Left lung (tissue), 10 donors: ENCODE measurements around the gene PPP2R2C. TPM values are rescaled to one million over a fixed set of nuclear protein-coding genes. Genes with fewer than 3 reads are reported as not detected.

Source experiments
- ATAC-seq: fragments of 200-7000 bp; cut with Tn5 transposase; one replicate; pipeline ENCODE4 v1.9.1; 2020; ENCODE audit warnings: moderate library complexity
- DNase-seq, 4 donors: peaks; one replicate each; pipeline ENCODE4 v3.0.0-alpha.2; 2013 to 2020
- H3K27ac ChIP-seq, 2 donors: fragments of 200-600 bp; sonication (generic) in 1 of 2; one replicate each; pipeline versions ENCODE4 v1.5.0 to v1.8.0; 2020 to 2021
- H3K27me3 ChIP-seq, 2 donors: fragments of 200-600 bp; sonication (generic) in 1 of 2; one replicate each; pipeline versions ENCODE4 v1.5.0 to v1.8.0; 2020 to 2021
- H3K36me3 ChIP-seq, 2 donors: fragments of 200-600 bp; sonication (generic) in 1 of 2; one replicate each; pipeline versions ENCODE4 v1.5.0 to v1.8.0; 2020 to 2021
- H3K4me1 ChIP-seq, 2 donors: fragments of 200-600 bp; one replicate each; pipeline ENCODE4 v1.8.0; 2021
- H3K4me3 ChIP-seq, 2 donors: fragments of 200-600 bp; sonication (generic) in 1 of 2; one replicate each; pipeline versions ENCODE4 v1.5.0 to v1.8.0; 2020 to 2021; ENCODE audit warnings: mild to moderate bottlenecking in 1 of 2
- H3K9me3 ChIP-seq, 2 donors: fragments of 200-600 bp; sonication (generic) in 1 of 2; one replicate each; pipeline versions ENCODE4 v1.5.0 to v1.8.0; 2020 to 2021
- intact Hi-C, 2 donors: fragments of 100-400 bp; cut with DNase I; formaldehyde crosslinking; loops; one replicate each; pipeline versions ENCODE4 v1.11.2 to v1.14.2; 2022
- polyA plus RNA-seq, 6 donors: library from polyadenylated mRNA; unstranded; fragments of 120-200 nt; gene quantifications; one replicate each; pipeline ENCODE4 v1.2.1, GENCODE V29; 2013; ENCODE audit not compliant: insufficient read length in 6 of 6
- total RNA-seq, 2 donors: library from RNA; stranded (reverse); fragmentation: NEBNext Ultra II Directional; extraction: Animal tissue kit (Norgen Biotek cat#: 25700); gene quantifications; one replicate each; pipeline ENCODE4 v1.2.1, GENCODE V29; 2021
- TF ChIP-seq, protein P1 (sequence below), 2 donors: fragments of 200-600 bp; sonication (generic) in 1 of 2; IDR thresholded peaks; one replicate each; pipeline versions ENCODE4 v1.5.0 to v1.8.0; 2021; ENCODE audit warnings: antibody characterized with exemption in 2 of 2
- donor health status: DM: no; HTN: yes; CAD: no.
- donor health status: DM: no; HTN: no; CAD: no.

PPP2R2C gene
- total and polyA plus RNA-seq, 8 donors: 0.29 to 0.50 (median 0.43) TPM; not detected in 1

DNA sequence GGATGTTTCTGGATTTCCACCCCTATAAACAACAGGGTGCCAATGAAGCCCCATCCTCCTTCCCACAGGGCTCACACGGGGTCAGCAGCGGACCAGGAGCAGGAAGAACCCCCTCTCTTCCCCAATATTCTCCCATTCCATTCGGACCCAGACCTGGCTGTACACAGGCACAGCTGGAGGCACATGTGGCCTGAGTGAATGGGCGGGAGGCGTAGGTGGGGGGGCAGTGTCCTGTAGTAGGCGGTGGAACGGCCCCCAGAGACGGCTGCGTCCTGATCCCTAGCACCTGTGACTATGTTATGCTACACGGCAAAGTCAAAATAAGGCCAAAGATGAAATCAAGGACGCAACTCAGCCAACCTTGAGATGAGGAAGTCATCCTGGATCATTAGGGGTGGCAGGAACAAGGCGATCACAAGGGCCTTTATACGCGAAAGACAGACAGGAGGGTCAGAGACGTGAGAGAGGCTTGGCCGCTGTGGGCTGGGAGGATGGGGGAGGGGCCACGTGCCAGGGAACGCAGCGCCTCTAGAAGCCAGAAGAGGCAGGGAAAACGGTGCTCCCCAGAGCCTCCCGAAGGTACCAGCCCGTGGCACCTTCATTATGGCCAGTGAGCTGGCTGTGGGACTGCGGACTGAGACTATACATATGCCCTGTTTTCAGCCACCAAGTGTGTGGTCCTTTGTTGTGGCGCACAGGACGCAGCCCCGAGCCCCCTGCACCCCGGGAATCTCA, 127.2 kb downstream of the PPP2R2C start:
- H3K27ac ChIP-seq: no peak overlapping the region
- H3K4me3 ChIP-seq: no peak overlapping the region
- H3K4me1 ChIP-seq: no peaks in the 10 kb centered on the region
- no peaks in the 10 kb centered on the region for H3K9me3 ChIP-seq
- H3K36me3 ChIP-seq: no peaks in the 10 kb centered on the region
- TF ChIP-seq, protein P1, sequence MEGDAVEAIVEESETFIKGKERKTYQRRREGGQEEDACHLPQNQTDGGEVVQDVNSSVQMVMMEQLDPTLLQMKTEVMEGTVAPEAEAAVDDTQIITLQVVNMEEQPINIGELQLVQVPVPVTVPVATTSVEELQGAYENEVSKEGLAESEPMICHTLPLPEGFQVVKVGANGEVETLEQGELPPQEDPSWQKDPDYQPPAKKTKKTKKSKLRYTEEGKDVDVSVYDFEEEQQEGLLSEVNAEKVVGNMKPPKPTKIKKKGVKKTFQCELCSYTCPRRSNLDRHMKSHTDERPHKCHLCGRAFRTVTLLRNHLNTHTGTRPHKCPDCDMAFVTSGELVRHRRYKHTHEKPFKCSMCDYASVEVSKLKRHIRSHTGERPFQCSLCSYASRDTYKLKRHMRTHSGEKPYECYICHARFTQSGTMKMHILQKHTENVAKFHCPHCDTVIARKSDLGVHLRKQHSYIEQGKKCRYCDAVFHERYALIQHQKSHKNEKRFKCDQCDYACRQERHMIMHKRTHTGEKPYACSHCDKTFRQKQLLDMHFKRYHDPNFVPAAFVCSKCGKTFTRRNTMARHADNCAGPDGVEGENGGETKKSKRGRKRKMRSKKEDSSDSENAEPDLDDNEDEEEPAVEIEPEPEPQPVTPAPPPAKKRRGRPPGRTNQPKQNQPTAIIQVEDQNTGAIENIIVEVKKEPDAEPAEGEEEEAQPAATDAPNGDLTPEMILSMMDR (IDR thresholded peaks at IDR 0.05): no peak
- ATAC-seq: no peak
- intact Hi-C loops: no loop called here
- peak in 1 of 4 donors; percentile 50 for DNase-seq
- H3K27me3 ChIP-seq: peaks cover 0 to 51% of the 10 kb centered on the region in 2 donors

DNA sequence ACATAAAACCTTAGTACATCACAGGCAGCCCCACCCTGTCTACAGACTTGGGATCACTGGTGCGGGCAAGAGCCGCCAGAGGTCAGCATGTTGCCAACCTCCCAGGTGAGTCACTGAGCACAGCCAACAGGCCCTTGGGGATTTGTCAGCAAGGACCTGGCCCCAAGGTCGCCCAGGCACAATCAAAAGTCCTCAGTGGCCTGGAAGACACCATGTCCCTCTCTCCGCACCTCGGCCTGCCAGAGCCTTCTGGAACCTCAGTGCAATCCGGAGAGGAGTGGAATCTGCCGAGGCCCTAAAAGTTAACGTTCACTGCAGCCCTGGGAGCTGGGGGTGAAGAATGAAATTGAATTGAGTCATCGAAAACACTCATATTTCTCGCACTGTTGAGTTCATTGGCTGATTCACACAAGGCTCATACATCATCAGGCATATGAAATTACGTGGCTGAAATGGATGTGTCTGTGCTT, 128.4 kb downstream of the PPP2R2C start:
- H3K4me1 ChIP-seq: no peaks in the 10 kb centered on the region
- peak; percentile 57 for ATAC-seq
- H3K27ac ChIP-seq: no peak overlapping the region
- no peaks in the 10 kb centered on the region for H3K36me3 ChIP-seq
- no peaks in the 10 kb centered on the region for H3K9me3 ChIP-seq
- H3K4me3 ChIP-seq: no peak overlapping the region
- intact Hi-C loops: no loop called here
- DNase-seq: peak in 1 of 4 donors; percentile 54
- TF ChIP-seq, protein P1 (IDR thresholded peaks at IDR 0.05): no peak
- peaks cover 0 to 55% of the 10 kb centered on the region in 2 donors for H3K27me3 ChIP-seq

DNA sequence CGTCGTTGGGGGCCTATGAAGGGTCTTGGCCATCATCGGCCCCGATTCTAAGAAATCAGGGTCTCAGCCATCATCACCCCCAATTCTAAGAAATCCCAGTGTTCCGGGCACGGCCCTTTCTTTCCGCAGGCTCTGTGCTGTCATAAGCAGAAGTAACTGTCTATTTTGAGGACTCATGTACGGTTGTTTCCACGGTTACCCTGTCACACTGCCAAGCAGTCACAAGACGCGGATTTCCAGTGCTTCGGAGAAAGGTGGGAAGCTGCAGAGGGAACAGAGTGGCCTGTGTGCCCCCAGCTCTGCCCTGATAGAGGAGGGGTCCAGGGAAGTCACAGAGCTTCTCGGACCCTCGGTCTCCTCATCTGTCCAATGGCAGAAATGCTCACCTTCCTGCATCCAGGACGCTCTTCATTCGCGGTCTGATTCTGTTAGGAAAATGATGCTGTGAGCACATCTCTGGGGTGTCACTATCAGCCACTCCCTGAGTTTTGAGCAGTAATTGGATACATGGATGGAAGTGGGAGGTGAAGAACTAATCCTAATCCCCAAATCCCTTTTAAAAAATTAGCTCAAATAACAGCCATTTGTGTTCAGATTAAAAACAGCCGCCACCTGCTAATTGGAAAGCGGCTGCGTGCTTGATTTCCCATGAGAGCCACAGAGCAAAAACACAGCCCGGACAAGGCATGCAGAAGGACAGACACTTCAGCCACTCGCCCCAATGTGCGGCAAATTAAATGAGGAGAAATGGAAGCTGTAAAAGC, 129.7 kb downstream of the PPP2R2C start:
- Histone ChIP-seq H3K27ac (no peak overlapping the region), H3K4me3 (no peak overlapping the region), H3K4me1 (peaks cover 0 to 8% of the 10 kb centered on the region in 2 donors), H3K36me3 (no peaks in the 10 kb centered on the region), H3K9me3 (no peaks in the 10 kb centered on the region), H3K27me3 (peaks cover 0 to 55% of the 10 kb centered on the region in 2 donors)
- intact Hi-C loops: no loop called here
- TF ChIP-seq, protein P1 (IDR thresholded peaks at IDR 0.05): no peak
- peak in 2 of 4 donors; percentile 16 to 39 for DNase-seq
- ATAC-seq: no peak

DNA sequence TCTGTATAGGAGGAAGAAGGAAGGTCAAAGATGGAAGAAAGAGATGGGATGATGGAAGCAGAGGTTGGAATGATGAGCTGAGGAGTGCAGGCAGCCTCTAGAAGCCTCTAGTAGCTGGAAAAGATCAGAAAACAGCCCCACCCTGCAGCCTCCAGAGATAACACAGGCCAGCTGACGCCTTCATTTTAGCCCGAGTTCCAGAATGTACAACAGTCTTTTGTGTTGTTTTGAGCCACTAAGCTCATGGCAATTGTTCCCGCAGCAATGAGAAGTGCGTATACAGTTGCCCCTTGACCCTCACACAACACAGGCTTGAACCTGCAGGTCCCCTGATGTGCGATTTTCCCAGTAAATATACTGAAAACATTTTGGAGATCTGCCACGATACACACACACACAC, 130.7 kb downstream of the PPP2R2C start:
- TF ChIP-seq, protein P1 (IDR thresholded peaks at IDR 0.05): no peak
- no peaks in the 10 kb centered on the region for H3K36me3 ChIP-seq
- no peak overlapping the region for H3K4me3 ChIP-seq
- peaks cover 0 to 12% of the 10 kb centered on the region in 2 donors for H3K4me1 ChIP-seq
- H3K27ac ChIP-seq: no peak overlapping the region
- ATAC-seq (no peak), DNase-seq (no peak)
- peaks cover 0 to 52% of the 10 kb centered on the region in 2 donors for H3K27me3 ChIP-seq
- H3K9me3 ChIP-seq: no peaks in the 10 kb centered on the region
- intact Hi-C loops: no loop called here

DNA sequence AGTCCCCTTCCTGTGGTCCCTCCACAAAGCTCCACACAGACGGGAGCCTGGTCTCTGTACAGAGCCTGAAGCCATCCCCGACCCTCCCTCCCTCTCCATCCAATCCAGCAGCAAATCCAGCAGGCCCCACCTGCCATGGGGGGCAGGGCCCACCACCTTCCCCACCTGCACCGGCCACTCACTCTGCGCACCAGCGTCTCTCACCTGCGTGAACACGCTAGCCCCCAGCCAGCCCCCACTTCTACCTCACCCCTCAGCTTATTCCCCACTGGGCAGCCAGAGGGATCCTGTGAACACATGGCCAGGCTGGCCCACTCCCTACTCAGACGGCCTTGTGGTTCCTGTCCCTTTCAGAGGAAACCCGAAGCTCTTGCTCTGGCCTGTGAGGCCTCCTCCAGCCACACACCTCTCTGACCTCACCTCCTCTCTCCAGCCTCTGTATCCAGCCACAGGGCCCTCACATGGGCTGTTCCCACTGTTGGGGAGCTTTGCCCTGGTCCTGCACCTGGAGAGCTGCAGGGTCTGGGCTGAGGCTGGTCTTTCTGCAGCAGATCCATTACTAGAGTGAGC, 131.9 kb downstream of the PPP2R2C start:
- H3K9me3 ChIP-seq: no peaks in the 10 kb centered on the region
- peaks cover 0 to 12% of the 10 kb centered on the region in 2 donors for H3K4me1 ChIP-seq
- H3K27ac ChIP-seq: no peak overlapping the region
- TF ChIP-seq, protein P1 (IDR thresholded peaks at IDR 0.05): no peak
- H3K27me3 ChIP-seq: peaks cover 0 to 49% of the 10 kb centered on the region in 2 donors
- intact Hi-C loops: no loop called here
- no peak for ATAC-seq
- DNase-seq: peak in 1 of 4 donors; percentile 53
- H3K36me3 ChIP-seq: no peaks in the 10 kb centered on the region
- no peak overlapping the region for H3K4me3 ChIP-seq
